Liver (tissue), 9 donors: ENCODE measurements around the gene STK35. TPM values are rescaled to one million over a fixed set of nuclear protein-coding genes. Genes with fewer than 3 reads are reported as not detected.
A peak's percentile ranks its signal among the peaks of the same experiment; 100 is the strongest.

Source experiments
- DNase-seq: peaks from one replicate; pipeline ENCODE4 v3.0.0-alpha.2; 2017; ENCODE audit warnings: low spot score
- H3K27ac ChIP-seq, 2 donors: one replicate each; pipeline ENCODE4 v1.7.0; 2013; ENCODE audit warnings: inconsistent platforms in 2 of 2, low read length in 2 of 2, control low read depth in 1 of 2, low read depth in 1 of 2, mild to moderate bottlenecking in 1 of 2
- H3K27me3 ChIP-seq, 4 donors: one replicate each; pipeline versions ENCODE4 v1.6.1 to v1.7.0; 2013; ENCODE audit warnings: low read length in 3 of 4, inconsistent platforms in 1 of 4, mild to moderate bottlenecking in 1 of 4, moderate library complexity in 1 of 4; ENCODE audit not compliant: control insufficient read depth in 4 of 4, insufficient read depth in 4 of 4
- H3K36me3 ChIP-seq, 4 donors: one replicate each; pipeline versions ENCODE4 v1.6.1 to v1.7.0; 2013; ENCODE audit warnings: low read length in 3 of 4, mild to moderate bottlenecking in 3 of 4, low read depth in 1 of 4, moderate library complexity in 1 of 4; ENCODE audit not compliant: control insufficient read depth in 4 of 4, insufficient read depth in 3 of 4
- H3K4me1 ChIP-seq, 4 donors: one replicate each; pipeline versions ENCODE4 v1.6.1 to v1.7.0; 2013; ENCODE audit warnings: low read length in 3 of 4, mild to moderate bottlenecking in 3 of 4, moderate library complexity in 1 of 4; ENCODE audit not compliant: control insufficient read depth in 4 of 4, insufficient read depth in 4 of 4
- H3K4me3 ChIP-seq, 3 donors: one replicate each; pipeline versions ENCODE4 v1.6.1 to v1.7.0; 2013; ENCODE audit warnings: low read length in 3 of 3, control low read depth in 1 of 3, low read depth in 1 of 3, mild to moderate bottlenecking in 1 of 3
- H3K9ac ChIP-seq, 2 donors: one replicate each; pipeline ENCODE4 v1.7.0; 2013; ENCODE audit warnings: low read length in 2 of 2, mild to moderate bottlenecking in 2 of 2, moderate library complexity in 2 of 2, control low read depth in 1 of 2, low read depth in 1 of 2
- H3K9me3 ChIP-seq, 4 donors: one replicate each; pipeline versions ENCODE4 v1.6.1 to v1.7.0; 2013; ENCODE audit warnings: low read length in 3 of 4; ENCODE audit not compliant: control insufficient read depth in 4 of 4
- CTCF ChIP-seq: fragments of 150-350 bp; IDR thresholded peaks from 2 replicates; pipeline ENCODE4 v1.5.1; 2017; ENCODE audit warnings: improper control_type of control experiment, low read depth, low read length; ENCODE audit not compliant: missing input control
- EGR1 ChIP-seq, 2 donors: IDR thresholded peaks; 2 replicates each; pipeline ENCODE4 v1.6.1; 2016 to 2018; ENCODE audit warnings: antibody characterized with exemption in 2 of 2, low read depth in 2 of 2
- FOXA1 ChIP-seq: IDR thresholded peaks from 2 replicates; pipeline ENCODE4 v1.6.1; 2016; ENCODE audit warnings: antibody characterized with exemption
- FOXA2 ChIP-seq: IDR thresholded peaks from 2 replicates; pipeline ENCODE4 v1.6.1; 2016; ENCODE audit warnings: antibody characterized with exemption
- GABPA ChIP-seq, 2 donors: IDR thresholded peaks in 1 of 2; conservative IDR thresholded peaks in 1 of 2; 2 replicates each; pipeline ENCODE4 v1.6.1; 2016; ENCODE audit warnings: antibody characterized with exemption in 2 of 2, mild to moderate bottlenecking in 1 of 2, moderate library complexity in 1 of 2
- HNF4A ChIP-seq, 2 donors: conservative IDR thresholded peaks; 2 replicates each; pipeline ENCODE4 v1.6.1; 2016; ENCODE audit warnings: antibody characterized with exemption in 2 of 2, mild to moderate bottlenecking in 2 of 2
- HNF4G ChIP-seq: IDR thresholded peaks from 2 replicates; pipeline ENCODE4 v1.6.1; 2016; ENCODE audit warnings: antibody characterized with exemption
- JUND ChIP-seq, 2 donors: IDR thresholded peaks; 2 replicates each; pipeline ENCODE4 v1.6.1; 2016; ENCODE audit warnings: antibody characterized with exemption in 2 of 2
- NR2F2 ChIP-seq: IDR thresholded peaks from 2 replicates; pipeline ENCODE4 v1.6.1; 2016; ENCODE audit warnings: antibody characterized with exemption
- RAD21 ChIP-seq, 2 donors: IDR thresholded peaks; 2 replicates each; pipeline ENCODE4 v1.6.1; 2016; ENCODE audit warnings: antibody characterized with exemption in 2 of 2, mild to moderate bottlenecking in 2 of 2
- REST ChIP-seq: IDR thresholded peaks from 2 replicates; pipeline ENCODE4 v1.6.1; 2016; ENCODE audit warnings: antibody characterized with exemption, mild to moderate bottlenecking
- RXRA ChIP-seq, 2 donors: IDR thresholded peaks; 2 replicates each; pipeline ENCODE4 v1.6.1; 2017 to 2018; ENCODE audit warnings: antibody characterized with exemption in 2 of 2, mild to moderate bottlenecking in 1 of 2
- SP1 ChIP-seq: IDR thresholded peaks from 2 replicates; pipeline ENCODE4 v1.6.1; 2018; ENCODE audit warnings: antibody characterized with exemption, mild to moderate bottlenecking
- TAF1 ChIP-seq: conservative IDR thresholded peaks from 2 replicates; pipeline ENCODE4 v1.6.1; 2016; ENCODE audit warnings: antibody characterized with exemption, mild to moderate bottlenecking
- YY1 ChIP-seq: IDR thresholded peaks from 2 replicates; pipeline ENCODE4 v1.6.1; 2016; ENCODE audit warnings: antibody characterized with exemption, mild to moderate bottlenecking
- ZBTB33 ChIP-seq: IDR thresholded peaks from 2 replicates; pipeline ENCODE4 v1.6.1; 2016; ENCODE audit warnings: antibody characterized with exemption
- WGBS: extraction: QIAGEN DNeasy Blood & Tissue Kit; methylation state at CpG from one replicate; pipeline ENCODE4 v1.1.7; 2013; 5-methylcytosine and 5-hydroxymethylcytosine counted together
- polyA plus RNA-seq, 2 donors: library from polyadenylated mRNA; stranded (reverse) in 1 of 2; unstranded in 1 of 2; fragments of 200-250 nt in 1 of 2; fragments of >200 nt in 1 of 2; fragmentation: Nextera tagmentation in 1 of 2; extraction: Ambion mirVana in 1 of 2; gene quantifications; one replicate each; pipeline versions ENCODE4 v1.2.1 to v1.2.3, GENCODE V29; 2013 to 2015
- total RNA-seq, 2 donors: library from RNA; depleted of rRNA; stranded (reverse); fragments of >200 nt; gene quantifications; one replicate each; pipeline ENCODE4 v1.2.3, GENCODE V29; 2014
- TF ChIP-seq, protein P1 (sequence below): IDR thresholded peaks from 2 replicates; pipeline ENCODE4 v1.6.1; 2016; ENCODE audit warnings: antibody characterized with exemption
- TF ChIP-seq, protein P2 (sequence below): IDR thresholded peaks from 2 replicates; pipeline ENCODE4 v1.6.1; 2016; ENCODE audit warnings: antibody characterized with exemption
- donor health status: healthy.
- donor health status: healthy.
- donor health status: healthy.
- donor health status: healthy.
- donor health status: healthy.

Gene STK35
- total and polyA plus RNA-seq, 4 donors, result 2.5 to 18.5 (median 9.9) TPM

GRCh38 chr20:2104236-2104635 lies 2.6 kb downstream of the STK35 start:
- Histone ChIP-seq H3K9me3 (no peaks in the 10 kb centered on the region), H3K4me1 (peaks cover 1 to 32% (median 28%) of the 10 kb centered on the region in 4 donors), H3K27me3 (no peaks in the 10 kb centered on the region), H3K27ac (no peak overlapping the region), H3K4me3 (peak overlapping the region; percentile 34 to 94 (median 88)), H3K36me3 (peaks cover 0 to 4% (median 0%) of the 10 kb centered on the region in 4 donors), H3K9ac (peak overlapping the region; percentile 13 to 44)
- TF ChIP-seq RAD21 (IDR thresholded peaks at IDR 0.05), result no peak
- DNase-seq, result no peak
- 72% methylated on average over 8 of the region's 8 CpGs for WGBS

GRCh38 chr20:2108498-2108897 lies 6.9 kb downstream of the STK35 start:
- peaks cover 2 to 24% (median 21%) of the 10 kb centered on the region in 4 donors for H3K4me1 ChIP-seq
- DNase-seq, result no peak
- no peaks in the 10 kb centered on the region for H3K9me3 ChIP-seq
- 98% methylated on average over 3 of the region's 3 CpGs for WGBS
- peaks cover 0 to 4% (median 0%) of the 10 kb centered on the region in 4 donors for H3K36me3 ChIP-seq
- no peaks in the 10 kb centered on the region for H3K27me3 ChIP-seq
- H3K9ac ChIP-seq, result no peak overlapping the region
- TF ChIP-seq, protein P1, sequence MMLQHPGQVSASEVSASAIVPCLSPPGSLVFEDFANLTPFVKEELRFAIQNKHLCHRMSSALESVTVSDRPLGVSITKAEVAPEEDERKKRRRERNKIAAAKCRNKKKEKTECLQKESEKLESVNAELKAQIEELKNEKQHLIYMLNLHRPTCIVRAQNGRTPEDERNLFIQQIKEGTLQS, result no peak
- TF ChIP-seq, protein P2, sequence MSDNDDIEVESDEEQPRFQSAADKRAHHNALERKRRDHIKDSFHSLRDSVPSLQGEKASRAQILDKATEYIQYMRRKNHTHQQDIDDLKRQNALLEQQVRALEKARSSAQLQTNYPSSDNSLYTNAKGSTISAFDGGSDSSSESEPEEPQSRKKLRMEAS, result no peak
- TF ChIP-seq SP1, result no peak
- TF ChIP-seq RXRA (IDR thresholded peaks at IDR 0.05), result no peak
- no peak for TF ChIP-seq FOXA1
- TF ChIP-seq HNF4G, result no peak
- no peak for TF ChIP-seq JUND (IDR thresholded peaks at IDR 0.05)
- no peak for TF ChIP-seq YY1
- TF ChIP-seq ZBTB33, result no peak
- TF ChIP-seq NR2F2, result no peak
- no peak for TF ChIP-seq EGR1 (IDR thresholded peaks at IDR 0.05; ENCODE audit: low read depth in 2 of 2)
- no peak for TF ChIP-seq CTCF
- no peak for TF ChIP-seq GABPA (IDR thresholded peaks at IDR 0.05 in 1 of 2, conservative IDR thresholded peaks at IDR 0.05 in 1 of 2)
- no peak for TF ChIP-seq TAF1
- no peak for TF ChIP-seq FOXA2
- no peak for TF ChIP-seq HNF4A (conservative IDR thresholded peaks at IDR 0.05)
- no peak for TF ChIP-seq RAD21 (IDR thresholded peaks at IDR 0.05)
- TF ChIP-seq REST, result no peak
- H3K4me3 ChIP-seq, result no peak overlapping the region
- peak overlapping the region in 1 of 2 donors; percentile 8 for H3K27ac ChIP-seq
